ENCODE measurements around the gene HSPA4. TPM values are rescaled to one million over a fixed set of nuclear protein-coding genes. Genes with fewer than 3 reads are reported as not detected.

Gene HSPA4
- total RNA-seq, 1 experiment from 2014 or later: 70.6 TPM

GRCh38 chr5:133150909-133151544 lies 99.2 kb downstream of the HSPA4 start:
- H3K9ac ChIP-seq (ENCODE audit: low read length): no peak overlapping the region
- H3K79me2 ChIP-seq (ENCODE audit: low read length): no peaks in the 10 kb centered on the region
- no peak overlapping the region for H3K4me3 ChIP-seq (ENCODE audit: low read length)
- H3K4me2 ChIP-seq (ENCODE audit: low read length): no peak overlapping the region
- H3F3A ChIP-seq (ENCODE audit: low read length, unreplicated experiment): no peaks in the 10 kb centered on the region
- no peaks in the 10 kb centered on the region for H3K27me3 ChIP-seq (ENCODE audit: low read length)
- intact Hi-C loops (cut with micrococcal nuclease): no loop called here
- no peak for TF ChIP-seq CTCF (conservative IDR thresholded peaks at IDR 0.05; ENCODE audit: low read depth, low read length)
- no peak for TF ChIP-seq EZH2 (IDR thresholded peaks at IDR 0.05; ENCODE audit: low read length, unreplicated experiment)
- TF ChIP-seq EZH2phosphoT487 (IDR thresholded peaks at IDR 0.05; ENCODE audit: borderline replicate concordance, low read length): no peak
- no peak overlapping the region for H3K27ac ChIP-seq (ENCODE audit: low read length)
- no peaks in the 10 kb centered on the region for H3K36me3 ChIP-seq (ENCODE audit: low read depth, low read length)
- H3K9me3 ChIP-seq (ENCODE audit: low read length): no peaks in the 10 kb centered on the region
- ChIA-PET CTCF (no interaction called here), POLR2A (ENCODE audit: unreplicated experiment) (no interaction called here)
- BruUV-seq (replicated peaks): no TSS peak
- no peaks in the 10 kb centered on the region for H3K4me1 ChIP-seq (ENCODE audit: insufficient read depth, low read length)
- ATAC-seq (no peak), DNase-seq (no peak)
- no peak overlapping the region for H2AFZ ChIP-seq (ENCODE audit: low read length)
- H3K9me2 ChIP-seq (replicated peaks; ENCODE audit: low read length): no peaks in the 10 kb centered on the region
- no peaks in the 10 kb centered on the region for H4K20me1 ChIP-seq (ENCODE audit: low read length)

GRCh38 chr5:133154274-133155075 lies 102.7 kb downstream of the HSPA4 start:
- TF ChIP-seq CTCF (conservative IDR thresholded peaks at IDR 0.05; ENCODE audit: low read depth, low read length): no peak
- no peak for TF ChIP-seq EZH2 (IDR thresholded peaks at IDR 0.05; ENCODE audit: low read length, unreplicated experiment)
- TF ChIP-seq EZH2phosphoT487 (IDR thresholded peaks at IDR 0.05; ENCODE audit: borderline replicate concordance, low read length): no peak
- H3K4me2 ChIP-seq (ENCODE audit: low read length): no peak overlapping the region
- H3K36me3 ChIP-seq (ENCODE audit: low read depth, low read length): no peaks in the 10 kb centered on the region
- POLR2A ChIA-PET (ENCODE audit: unreplicated experiment): no interaction called here
- intact Hi-C loops (cut with micrococcal nuclease): no loop called here
- no peaks in the 10 kb centered on the region for H3K9me2 ChIP-seq (replicated peaks; ENCODE audit: low read length)
- H3K4me3 ChIP-seq (ENCODE audit: low read length): no peak overlapping the region
- no peaks in the 10 kb centered on the region for H3K79me2 ChIP-seq (ENCODE audit: low read length)
- DNase-seq (no peak), ATAC-seq (no peak)
- no peaks in the 10 kb centered on the region for H3K4me1 ChIP-seq (ENCODE audit: insufficient read depth, low read length)
- BruUV-seq (replicated peaks): no TSS peak
- H4K20me1 ChIP-seq (ENCODE audit: low read length): no peaks in the 10 kb centered on the region
- H3K9me3 ChIP-seq (ENCODE audit: low read length): no peaks in the 10 kb centered on the region
- H3K27ac ChIP-seq (ENCODE audit: low read length): no peak overlapping the region
- H3K27me3 ChIP-seq (ENCODE audit: low read length): no peaks in the 10 kb centered on the region
- H3F3A ChIP-seq (ENCODE audit: low read length, unreplicated experiment): no peaks in the 10 kb centered on the region
- CTCF ChIA-PET: no interaction called here
- H3K9ac ChIP-seq (ENCODE audit: low read length): no peak overlapping the region
- H2AFZ ChIP-seq (ENCODE audit: low read length): no peak overlapping the region
